HG03378 (cell line): Measurements from ENCODE around the gene KCNK7.

Source experiments
- ATAC-seq: cut with Tn5 transposase; IDR thresholded peaks from one replicate; pipeline ENCODE4 v1.9.1; 2021; ENCODE audit warnings: mild to moderate bottlenecking, moderate library complexity; ENCODE audit not compliant: unreplicated experiment

KCNK7 gene

GRCh38 chr11:65611758-65612603, 16.4 kb upstream of the KCNK7 start:
- ATAC-seq, result no peak

- no peak for ATAC-seq
These were observed 15.6 kb upstream of the KCNK7 start for GRCh38 chr11:65611028-65611757.

GRCh38 chr11:65610404-65610803, 14.8 kb upstream of the KCNK7 start:
- ATAC-seq, result no peak

- no peak for ATAC-seq
These were observed 14.1 kb upstream of the KCNK7 start for GRCh38 chr11:65609665-65610064.

- ATAC-seq, result no peak
These were observed 13.6 kb upstream of the KCNK7 start for GRCh38 chr11:65609229-65609628.

- ATAC-seq, result no peak
These were observed 12.2 kb upstream of the KCNK7 start for GRCh38 chr11:65607614-65608426.

- ATAC-seq, result no peak
These were observed 11.4 kb upstream of the KCNK7 start for GRCh38 chr11:65606876-65607613.

GRCh38 chr11:65604258-65604657, 8.7 kb upstream of the KCNK7 start:
- ATAC-seq, result no peak

- no peak for ATAC-seq
These were observed 4.3 kb upstream of the KCNK7 start for GRCh38 chr11:65599955-65600246.

- no peak for ATAC-seq
These were observed 3.8 kb upstream of the KCNK7 start for GRCh38 chr11:65599216-65599954.

GRCh38 chr11:65598258-65598699, 2.7 kb upstream of the KCNK7 start:
- ATAC-seq, result no peak

- no peak for ATAC-seq
These were observed 920 bp upstream of the KCNK7 start for GRCh38 chr11:65596520-65596919.

- no peak for ATAC-seq
These were observed 469 bp downstream of the KCNK7 start for GRCh38 chr11:65595131-65595530.

GRCh38 chr11:65593518-65594414, 1.8 kb downstream of the KCNK7 start:
- ATAC-seq, result no peak

- no peak for ATAC-seq
These were observed 2.6 kb downstream of the KCNK7 start for GRCh38 chr11:65592858-65593517.

GRCh38 chr11:65591939-65592857, 3.4 kb downstream of the KCNK7 start:
- ATAC-seq, result no peak

- no peak for ATAC-seq
These were observed 5.3 kb downstream of the KCNK7 start for GRCh38 chr11:65590240-65590738.
